ENCODE results near the gene TRIM62.

TRIM62 gene

DNA sequence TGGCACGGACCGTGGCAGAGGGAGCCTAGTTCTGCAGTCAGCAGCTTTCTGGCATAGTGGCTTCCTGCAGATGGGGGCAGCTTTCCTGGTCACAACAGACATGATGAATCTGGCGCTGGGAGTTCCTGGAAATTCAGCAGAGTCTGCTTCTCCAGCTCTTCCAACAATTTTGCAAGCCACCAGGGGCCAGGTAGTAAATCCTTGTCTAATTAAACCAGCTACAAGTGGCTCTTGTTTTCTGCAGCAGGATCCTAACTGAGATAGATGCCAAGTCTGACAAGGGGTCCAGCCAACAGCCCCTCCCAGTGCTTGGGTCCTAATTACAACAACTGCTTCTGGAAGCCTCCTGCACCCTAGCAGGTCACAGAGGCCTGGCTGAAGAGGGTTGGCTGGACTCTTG is 35.8 kb downstream of the TRIM62 start:
- TF ChIP-seq, protein P1, sequence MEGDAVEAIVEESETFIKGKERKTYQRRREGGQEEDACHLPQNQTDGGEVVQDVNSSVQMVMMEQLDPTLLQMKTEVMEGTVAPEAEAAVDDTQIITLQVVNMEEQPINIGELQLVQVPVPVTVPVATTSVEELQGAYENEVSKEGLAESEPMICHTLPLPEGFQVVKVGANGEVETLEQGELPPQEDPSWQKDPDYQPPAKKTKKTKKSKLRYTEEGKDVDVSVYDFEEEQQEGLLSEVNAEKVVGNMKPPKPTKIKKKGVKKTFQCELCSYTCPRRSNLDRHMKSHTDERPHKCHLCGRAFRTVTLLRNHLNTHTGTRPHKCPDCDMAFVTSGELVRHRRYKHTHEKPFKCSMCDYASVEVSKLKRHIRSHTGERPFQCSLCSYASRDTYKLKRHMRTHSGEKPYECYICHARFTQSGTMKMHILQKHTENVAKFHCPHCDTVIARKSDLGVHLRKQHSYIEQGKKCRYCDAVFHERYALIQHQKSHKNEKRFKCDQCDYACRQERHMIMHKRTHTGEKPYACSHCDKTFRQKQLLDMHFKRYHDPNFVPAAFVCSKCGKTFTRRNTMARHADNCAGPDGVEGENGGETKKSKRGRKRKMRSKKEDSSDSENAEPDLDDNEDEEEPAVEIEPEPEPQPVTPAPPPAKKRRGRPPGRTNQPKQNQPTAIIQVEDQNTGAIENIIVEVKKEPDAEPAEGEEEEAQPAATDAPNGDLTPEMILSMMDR (IDR thresholded peaks at IDR 0.05; ENCODE audit: low read depth, low read length) = no peak
- no peak for DNase-seq (ENCODE audit: low read depth in 2 of 2)
- no peak overlapping the region for H3K4me3 ChIP-seq (replicated peaks in 1 of 2; ENCODE audit: low read depth in 2 of 2, low read length in 2 of 2)

DNA sequence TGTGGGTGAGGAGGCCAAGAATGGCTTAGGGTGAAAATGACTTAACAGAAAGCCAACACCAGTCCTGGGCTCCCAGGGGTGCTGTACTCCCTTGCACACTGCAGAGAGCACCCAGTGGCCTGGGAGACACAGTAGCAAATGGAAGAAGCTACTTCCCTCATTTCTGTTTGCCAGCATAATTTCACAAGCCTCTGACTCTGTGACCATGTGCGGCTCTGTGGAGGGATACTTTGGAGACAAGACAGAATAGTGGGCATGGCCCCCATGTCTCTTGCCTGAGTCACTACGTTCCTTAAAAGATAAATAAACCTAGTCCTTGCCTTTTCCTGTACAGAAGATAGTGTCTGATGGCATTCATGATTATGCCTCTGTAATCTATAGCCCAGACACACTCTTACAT is 38.1 kb downstream of the TRIM62 start:
- no peak overlapping the region for H3K4me3 ChIP-seq (replicated peaks in 1 of 2; ENCODE audit: low read depth in 2 of 2, low read length in 2 of 2)
- TF ChIP-seq, protein P1 (IDR thresholded peaks at IDR 0.05; ENCODE audit: low read depth, low read length) = no peak
- DNase-seq (ENCODE audit: low read depth in 2 of 2) = peak; percentile 58 to 72

DNA sequence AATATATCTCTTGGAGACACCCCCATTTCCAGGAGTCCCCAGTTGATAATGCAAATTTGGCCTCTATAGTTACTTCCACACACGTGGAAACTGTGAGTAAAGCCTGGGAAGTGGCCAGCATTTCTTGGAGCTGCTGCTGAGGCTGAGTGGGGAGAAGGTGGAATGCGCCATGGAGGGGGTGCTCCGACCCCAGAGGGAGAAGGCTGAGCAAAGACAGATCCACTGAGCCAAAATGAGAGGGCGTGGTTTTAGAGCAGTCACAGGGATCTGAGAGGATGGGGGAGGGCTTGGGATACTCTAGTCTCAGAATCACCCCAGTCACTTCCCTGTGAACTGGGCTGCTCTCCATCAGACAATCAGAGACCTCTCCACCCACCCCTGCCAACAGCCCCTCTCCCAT is 38.7 kb downstream of the TRIM62 start:
- TF ChIP-seq, protein P1 (IDR thresholded peaks at IDR 0.05; ENCODE audit: low read depth, low read length) = no peak
- H3K4me3 ChIP-seq (replicated peaks in 1 of 2; ENCODE audit: low read depth in 2 of 2, low read length in 2 of 2) = no peak overlapping the region
- DNase-seq (ENCODE audit: low read depth in 2 of 2) = peak; percentile 23 to 69

DNA sequence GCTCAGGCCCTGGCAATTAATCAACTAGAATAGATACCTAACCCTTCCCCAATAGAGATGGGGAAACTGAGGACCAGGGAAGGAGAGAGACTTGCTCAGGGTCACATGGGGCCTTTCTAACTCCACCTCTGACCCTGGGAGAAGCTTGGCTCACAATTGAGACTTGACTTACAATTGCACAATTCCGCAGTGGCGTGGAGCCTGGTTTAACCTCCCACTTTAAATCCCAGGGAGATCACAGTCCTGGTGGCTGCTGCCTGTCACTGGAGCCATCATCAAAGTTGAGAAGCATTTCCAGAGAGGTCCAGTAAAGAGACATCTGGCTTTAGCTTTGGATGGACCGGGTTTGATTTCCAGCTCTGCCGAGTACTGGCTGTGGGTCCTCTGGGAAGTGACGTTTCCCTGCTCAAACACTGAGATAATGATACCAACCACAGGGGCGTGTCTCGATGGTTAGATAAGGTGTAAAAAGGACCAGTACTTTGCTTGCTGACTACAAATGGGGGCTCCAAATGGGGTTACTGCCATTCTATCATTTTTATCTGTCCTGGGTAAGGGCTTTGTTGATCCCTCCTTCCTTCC is 39.3 kb downstream of the TRIM62 start:
- no peak overlapping the region for H3K4me3 ChIP-seq (replicated peaks in 1 of 2; ENCODE audit: low read depth in 2 of 2, low read length in 2 of 2)
- peak in 1 of 2 donors; percentile 23 for DNase-seq (ENCODE audit: low read depth in 2 of 2)
- TF ChIP-seq, protein P1 (IDR thresholded peaks at IDR 0.05; ENCODE audit: low read depth, low read length) = no peak

DNA sequence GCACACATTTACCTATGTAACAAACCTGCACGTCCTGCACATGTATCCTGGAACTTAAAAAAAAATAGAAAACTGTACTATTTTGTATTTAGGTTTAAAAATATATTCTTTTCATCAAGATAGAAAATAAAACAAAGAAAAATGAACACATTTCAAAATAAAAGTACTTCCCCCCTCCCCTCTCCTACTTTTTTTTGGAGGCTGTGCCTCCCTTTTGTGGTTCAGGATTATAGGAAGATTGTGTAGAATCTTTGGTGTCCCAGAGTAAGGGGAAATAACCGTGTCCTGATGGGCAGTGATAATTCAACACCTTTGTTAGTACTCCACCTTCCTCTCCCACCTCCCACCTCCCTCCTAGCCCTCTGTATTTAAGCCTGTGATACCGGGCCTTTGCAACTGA is 40.1 kb downstream of the TRIM62 start:
- no peak overlapping the region for H3K4me3 ChIP-seq (replicated peaks in 1 of 2; ENCODE audit: low read depth in 2 of 2, low read length in 2 of 2)
- no peak for DNase-seq (ENCODE audit: low read depth in 2 of 2)

DNA sequence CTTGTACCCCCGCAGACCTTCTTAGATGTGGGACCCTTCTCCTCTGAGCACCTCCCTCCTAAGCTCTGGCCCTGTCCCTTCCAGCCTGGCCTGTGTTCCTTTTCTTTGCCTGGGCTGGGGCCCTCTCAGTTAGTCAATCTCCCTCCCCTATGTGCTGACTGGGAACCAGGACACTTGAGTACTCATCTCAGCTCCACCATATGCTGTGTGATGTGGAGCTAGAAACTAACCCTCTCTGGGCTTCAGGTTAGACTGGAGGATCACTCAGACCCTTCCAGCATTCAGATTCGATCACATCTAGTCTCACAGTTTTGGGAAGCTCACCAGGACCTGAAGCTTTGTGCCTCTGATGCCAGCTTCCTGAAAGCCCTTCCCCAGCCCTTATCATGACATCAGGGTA is 40.6 kb downstream of the TRIM62 start:
- DNase-seq (ENCODE audit: low read depth in 2 of 2) = no peak

More for the DNA sequence above, 40.1 kb downstream of the TRIM62 start:
- TF ChIP-seq, protein P1 (IDR thresholded peaks at IDR 0.05; ENCODE audit: low read depth, low read length) = no peak

More for the DNA sequence above, 40.6 kb downstream of the TRIM62 start:
- H3K4me3 ChIP-seq (replicated peaks in 1 of 2; ENCODE audit: low read depth in 2 of 2, low read length in 2 of 2) = no peak overlapping the region
- TF ChIP-seq, protein P1 (IDR thresholded peaks at IDR 0.05; ENCODE audit: low read depth, low read length) = no peak

Measured in cardiac fibroblast (primary cell).